ENCODE results near the gene CLSTN2. TPM values are rescaled to one million over a fixed set of nuclear protein-coding genes. Genes with fewer than 3 reads are reported as not detected.

CLSTN2 gene
- total RNA-seq, 2 donors from 2014 or later: 0.82 to 1.3 TPM

DNA sequence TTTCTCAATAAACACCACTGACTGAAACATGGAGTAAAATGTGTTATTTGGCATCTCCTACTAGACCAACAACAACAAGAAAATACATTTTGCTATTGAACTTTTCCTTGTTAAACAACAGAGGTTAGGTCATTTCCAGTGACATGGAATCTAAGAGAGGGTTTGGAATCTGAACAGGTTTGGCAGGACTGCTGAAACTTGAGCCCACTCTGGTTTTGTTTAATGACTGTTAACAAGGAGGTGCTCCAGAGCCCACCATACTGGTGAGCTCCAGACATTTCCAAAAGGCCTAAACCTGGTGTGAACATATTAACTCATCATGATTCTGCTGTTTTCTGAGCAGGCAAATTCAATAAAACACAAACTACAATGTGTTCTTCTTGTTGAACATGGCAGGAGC lies 412.2 kb downstream of the CLSTN2 start:
- H3K27me3 ChIP-seq: no peaks in the 10 kb centered on the region
- H3K27ac ChIP-seq: no peak overlapping the region
- TF ChIP-seq, protein P1, sequence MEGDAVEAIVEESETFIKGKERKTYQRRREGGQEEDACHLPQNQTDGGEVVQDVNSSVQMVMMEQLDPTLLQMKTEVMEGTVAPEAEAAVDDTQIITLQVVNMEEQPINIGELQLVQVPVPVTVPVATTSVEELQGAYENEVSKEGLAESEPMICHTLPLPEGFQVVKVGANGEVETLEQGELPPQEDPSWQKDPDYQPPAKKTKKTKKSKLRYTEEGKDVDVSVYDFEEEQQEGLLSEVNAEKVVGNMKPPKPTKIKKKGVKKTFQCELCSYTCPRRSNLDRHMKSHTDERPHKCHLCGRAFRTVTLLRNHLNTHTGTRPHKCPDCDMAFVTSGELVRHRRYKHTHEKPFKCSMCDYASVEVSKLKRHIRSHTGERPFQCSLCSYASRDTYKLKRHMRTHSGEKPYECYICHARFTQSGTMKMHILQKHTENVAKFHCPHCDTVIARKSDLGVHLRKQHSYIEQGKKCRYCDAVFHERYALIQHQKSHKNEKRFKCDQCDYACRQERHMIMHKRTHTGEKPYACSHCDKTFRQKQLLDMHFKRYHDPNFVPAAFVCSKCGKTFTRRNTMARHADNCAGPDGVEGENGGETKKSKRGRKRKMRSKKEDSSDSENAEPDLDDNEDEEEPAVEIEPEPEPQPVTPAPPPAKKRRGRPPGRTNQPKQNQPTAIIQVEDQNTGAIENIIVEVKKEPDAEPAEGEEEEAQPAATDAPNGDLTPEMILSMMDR (IDR thresholded peaks at IDR 0.05): no peak
- no peak for DNase-seq
- H3K4me1 ChIP-seq: no peaks in the 10 kb centered on the region
- intact Hi-C loops (cut with DNase I): no loop called here
- H3K36me3 ChIP-seq: no peaks in the 10 kb centered on the region
- H3K4me3 ChIP-seq: no peak overlapping the region
- H3K9me3 ChIP-seq: no peaks in the 10 kb centered on the region
- no peak overlapping the region for H3K9ac ChIP-seq (ENCODE audit: low read depth in 2 of 2, low read length in 2 of 2)

DNA sequence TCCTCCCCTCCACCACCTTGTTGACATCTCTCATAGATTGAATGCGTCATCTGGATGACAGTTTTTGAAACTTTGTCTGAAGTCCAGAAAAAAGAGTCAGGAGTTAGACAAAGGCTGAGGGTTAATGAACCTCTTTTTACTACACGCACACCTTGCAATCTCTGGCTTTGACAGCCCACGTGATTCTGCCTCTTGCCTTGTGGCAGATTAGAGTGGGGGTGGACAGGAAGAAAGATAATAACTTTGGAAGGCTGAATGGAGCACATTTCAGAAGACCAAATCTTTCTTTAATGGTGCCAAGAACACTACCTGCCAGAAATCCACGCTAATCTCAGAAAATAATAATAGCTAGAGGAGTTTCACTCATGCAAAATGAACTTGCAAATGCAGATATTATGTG lies 415.0 kb downstream of the CLSTN2 start:
- Histone ChIP-seq H3K9ac (ENCODE audit: low read depth in 2 of 2, low read length in 2 of 2) (no peak overlapping the region), H3K4me3 (no peak overlapping the region), H3K4me1 (no peaks in the 10 kb centered on the region), H3K27ac (no peak overlapping the region), H3K9me3 (no peaks in the 10 kb centered on the region), H3K27me3 (no peaks in the 10 kb centered on the region), H3K36me3 (no peaks in the 10 kb centered on the region)
- TF ChIP-seq, protein P1 (IDR thresholded peaks at IDR 0.05): no peak
- no peak for DNase-seq
- intact Hi-C loops (cut with DNase I): no loop called here

DNA sequence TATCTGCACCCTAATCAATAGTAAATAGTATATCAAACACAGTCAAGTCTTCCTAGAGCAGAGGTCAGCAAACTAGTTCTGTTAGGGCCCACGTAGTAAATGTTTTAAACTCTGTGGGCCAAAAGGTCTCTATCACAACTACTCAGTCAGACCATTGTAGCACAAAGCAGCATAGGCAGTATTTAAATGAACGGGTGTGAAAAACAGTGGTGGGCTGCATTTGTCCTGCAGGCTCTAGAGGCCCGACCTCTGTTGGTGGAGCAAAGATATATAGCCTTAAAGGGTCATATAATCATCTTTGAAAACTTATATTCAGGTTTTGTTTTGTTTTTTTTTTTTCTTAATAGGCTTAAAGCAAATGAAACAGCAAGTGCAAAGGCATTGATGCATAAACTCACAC lies 416.5 kb downstream of the CLSTN2 start:
- no peak overlapping the region for H3K9ac ChIP-seq (ENCODE audit: low read depth in 2 of 2, low read length in 2 of 2)
- no peak overlapping the region for H3K27ac ChIP-seq
- no peaks in the 10 kb centered on the region for H3K36me3 ChIP-seq
- TF ChIP-seq, protein P1 (IDR thresholded peaks at IDR 0.05): no peak
- H3K27me3 ChIP-seq: no peaks in the 10 kb centered on the region
- H3K9me3 ChIP-seq: no peaks in the 10 kb centered on the region
- no peak overlapping the region for H3K4me3 ChIP-seq
- no peaks in the 10 kb centered on the region for H3K4me1 ChIP-seq
- no peak for DNase-seq
- intact Hi-C loops (cut with DNase I): no loop called here

DNA sequence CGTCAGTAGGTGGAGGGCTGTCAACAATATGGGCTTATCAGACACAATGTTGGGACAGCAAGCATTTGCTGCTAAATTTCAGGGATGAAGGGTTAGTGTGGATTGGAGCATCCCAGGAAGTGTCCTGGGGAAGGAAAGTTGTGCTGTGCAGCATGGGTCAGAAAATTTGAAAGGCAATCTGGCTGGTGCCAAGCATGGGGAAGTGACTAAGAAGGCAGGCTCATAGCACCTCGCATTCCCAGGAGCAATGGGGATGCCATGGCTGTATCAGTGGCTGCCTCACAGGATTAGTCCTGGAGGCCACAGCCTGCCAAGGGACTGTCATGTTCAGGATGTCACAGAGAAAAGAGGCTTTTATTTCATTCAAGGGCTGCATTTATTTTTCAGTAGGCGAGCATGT lies 420.5 kb downstream of the CLSTN2 start:
- Histone ChIP-seq H3K27ac (no peak overlapping the region), H3K4me1 (no peaks in the 10 kb centered on the region), H3K4me3 (no peak overlapping the region), H3K9me3 (no peaks in the 10 kb centered on the region), H3K36me3 (no peaks in the 10 kb centered on the region), H3K9ac (ENCODE audit: low read depth in 2 of 2, low read length in 2 of 2) (no peak overlapping the region), H3K27me3 (no peaks in the 10 kb centered on the region)
- TF ChIP-seq, protein P1 (IDR thresholded peaks at IDR 0.05): no peak
- no peak for DNase-seq
- intact Hi-C loops (cut with DNase I): loop anchor here (5.0 kb wide), 1 partner anchor 332 kb away; no protein-coding TSS in a partner anchor

DNA sequence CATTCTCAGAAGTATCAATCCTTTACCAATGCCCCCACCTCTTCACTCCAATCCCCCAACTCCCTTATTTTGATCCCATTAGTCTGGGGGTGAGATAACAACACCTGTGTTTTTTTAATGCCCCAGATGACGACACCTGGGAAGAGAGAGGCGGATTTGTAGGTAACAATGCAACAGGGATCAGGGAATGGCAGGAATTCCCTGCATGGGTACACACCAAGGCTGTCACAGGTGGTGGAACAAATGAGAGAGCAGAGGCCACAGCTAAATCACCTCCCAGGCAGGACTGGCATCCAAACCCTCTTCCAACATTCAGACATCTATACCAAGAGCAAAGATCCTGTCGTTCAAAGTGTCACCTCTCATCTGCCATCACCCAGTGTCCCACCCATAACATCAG lies 423.7 kb downstream of the CLSTN2 start:
- TF ChIP-seq, protein P1 (IDR thresholded peaks at IDR 0.05): no peak
- Histone ChIP-seq H3K4me3 (no peak overlapping the region), H3K4me1 (no peaks in the 10 kb centered on the region), H3K27me3 (no peaks in the 10 kb centered on the region), H3K36me3 (no peaks in the 10 kb centered on the region), H3K9ac (ENCODE audit: low read depth in 2 of 2, low read length in 2 of 2) (no peak overlapping the region), H3K9me3 (no peaks in the 10 kb centered on the region), H3K27ac (no peak overlapping the region)
- intact Hi-C loops (cut with DNase I): loop anchor here (5.0 kb wide), 1 partner anchor 329 kb away; no protein-coding TSS in a partner anchor
- no peak for DNase-seq

Measured in colonic mucosa (tissue), 4 donors.